Hepatocyte (in vitro differentiated cells): ENCODE measurements around the gene TRIM56. TPM values are rescaled to one million over a fixed set of nuclear protein-coding genes. Genes with fewer than 3 reads are reported as not detected.

Experiments
- DNase-seq: peaks from one replicate; pipeline ENCODE4 v3.0.0-alpha.2; 2016; ENCODE audit warnings: low spot score
- H2AFZ ChIP-seq: fragments of 200-600 bp; sonication (generic); 2 replicates; pipeline ENCODE4 v1.6.0; 2016; ENCODE audit warnings: antibody characterized with exemption, mild to moderate bottlenecking
- H3K27ac ChIP-seq: fragments of 200-600 bp; sonication (generic); 2 replicates; pipeline ENCODE4 v1.5.1; 2016; ENCODE audit warnings: mild to moderate bottlenecking
- H3K27me3 ChIP-seq: fragments of 200-600 bp; sonication (generic); 2 replicates; pipeline ENCODE4 v1.6.1; 2016
- H3K36me3 ChIP-seq: fragments of 200-600 bp; sonication (generic); replicated peaks from 2 replicates; pipeline ENCODE4 v1.5.1; 2016; ENCODE audit warnings: low read depth; ENCODE audit not compliant: insufficient read depth
- H3K4me1 ChIP-seq: fragments of 200-600 bp; sonication (generic); 2 replicates; pipeline ENCODE4 v1.5.1; 2016; ENCODE audit warnings: mild to moderate bottlenecking, moderate library complexity; ENCODE audit not compliant: insufficient read depth
- H3K4me2 ChIP-seq: fragments of 200-600 bp; sonication (generic); 2 replicates; pipeline ENCODE4 v1.6.0; 2016
- H3K4me3 ChIP-seq: fragments of 200-600 bp; sonication (generic); 2 replicates; pipeline ENCODE4 v1.5.1; 2016; ENCODE audit warnings: mild to moderate bottlenecking
- H3K79me2 ChIP-seq: fragments of 200-600 bp; sonication (generic); 2 replicates; pipeline ENCODE4 v1.6.0; 2017; ENCODE audit warnings: mild to moderate bottlenecking
- H3K9me2 ChIP-seq: fragments of 200-600 bp; sonication (generic); replicated peaks from 2 replicates; pipeline ENCODE4 v1.6.0; 2017; ENCODE audit warnings: mild to moderate bottlenecking; ENCODE audit not compliant: insufficient read depth
- H3K9me3 ChIP-seq: fragments of 200-600 bp; sonication (generic); 2 replicates; pipeline ENCODE4 v1.5.1; 2016; ENCODE audit warnings: low read depth, mild to moderate bottlenecking
- H4K20me1 ChIP-seq: fragments of 200-600 bp; sonication (generic); 2 replicates; pipeline ENCODE4 v1.6.0; 2016; ENCODE audit warnings: mild to moderate bottlenecking; ENCODE audit not compliant: insufficient read depth, poor library complexity, severe bottlenecking
- CTCF ChIP-seq: fragments of 200-600 bp; sonication (generic); IDR thresholded peaks from 2 replicates; pipeline ENCODE4 v1.5.1; 2016; ENCODE audit warnings: antibody characterized with exemption, mild to moderate bottlenecking; ENCODE audit not compliant: poor library complexity
- EZH2 ChIP-seq: fragments of 200-600 bp; sonication (generic); IDR thresholded peaks from 2 replicates; pipeline ENCODE4 v1.6.1; 2016; ENCODE audit warnings: antibody characterized with exemption, mild to moderate bottlenecking, borderline replicate concordance
- EZH2phosphoT487 ChIP-seq: fragments of 200-600 bp; sonication (generic); IDR thresholded peaks from one replicate; pipeline ENCODE4 v1.6.1; 2018; ENCODE audit warnings: antibody characterized with exemption, mild to moderate bottlenecking, low read depth, moderate library complexity; ENCODE audit not compliant: unreplicated experiment, severe bottlenecking
- WGBS: methylation state at CpG from one replicate; pipeline ENCODE4 v1.1.6; 2016; ENCODE audit warnings: low lambda C conversion rate; ENCODE audit errors: missing lambda C conversion rate; 5-methylcytosine and 5-hydroxymethylcytosine counted together
- polyA plus RNA-seq: library from polyadenylated mRNA; unstranded; fragments of >200 nt; fragmentation: Nextera tagmentation; extraction: Ambion mirVana; gene quantifications from 2 replicates; pipeline ENCODE4 v1.2.1, GENCODE V29; 2016
- total RNA-seq: library from RNA; depleted of rRNA; stranded (reverse); fragments of >200 nt; gene quantifications from 2 replicates; pipeline ENCODE4 v1.2.3, GENCODE V29; 2014

TRIM56 gene
- total and polyA plus RNA-seq, 2 experiments from 2014 or later: 13.1 to 25.7 TPM

GRCh38 chr7:101124376-101125056 lies 39.2 kb downstream of the TRIM56 start:
- TF ChIP-seq CTCF: no peak
- no peak for TF ChIP-seq EZH2
- no peaks in the 10 kb centered on the region for H3K9me3 ChIP-seq
- H3K4me3 ChIP-seq: no peak overlapping the region
- peak; percentile 66 for DNase-seq
- no peaks in the 10 kb centered on the region for H3K9me2 ChIP-seq
- peak overlapping the region; percentile 91 for H3K27ac ChIP-seq
- no peaks in the 10 kb centered on the region for H3K27me3 ChIP-seq
- H3K36me3 ChIP-seq: no peaks in the 10 kb centered on the region
- no peak overlapping the region for H2AFZ ChIP-seq
- 50% methylated on average over 7 of the region's 7 CpGs for WGBS
- no peaks in the 10 kb centered on the region for H4K20me1 ChIP-seq
- peak overlapping the region; percentile 24 for H3K4me2 ChIP-seq
- peaks cover 38% of the 10 kb centered on the region for H3K4me1 ChIP-seq
- H3K79me2 ChIP-seq: no peaks in the 10 kb centered on the region

DNA sequence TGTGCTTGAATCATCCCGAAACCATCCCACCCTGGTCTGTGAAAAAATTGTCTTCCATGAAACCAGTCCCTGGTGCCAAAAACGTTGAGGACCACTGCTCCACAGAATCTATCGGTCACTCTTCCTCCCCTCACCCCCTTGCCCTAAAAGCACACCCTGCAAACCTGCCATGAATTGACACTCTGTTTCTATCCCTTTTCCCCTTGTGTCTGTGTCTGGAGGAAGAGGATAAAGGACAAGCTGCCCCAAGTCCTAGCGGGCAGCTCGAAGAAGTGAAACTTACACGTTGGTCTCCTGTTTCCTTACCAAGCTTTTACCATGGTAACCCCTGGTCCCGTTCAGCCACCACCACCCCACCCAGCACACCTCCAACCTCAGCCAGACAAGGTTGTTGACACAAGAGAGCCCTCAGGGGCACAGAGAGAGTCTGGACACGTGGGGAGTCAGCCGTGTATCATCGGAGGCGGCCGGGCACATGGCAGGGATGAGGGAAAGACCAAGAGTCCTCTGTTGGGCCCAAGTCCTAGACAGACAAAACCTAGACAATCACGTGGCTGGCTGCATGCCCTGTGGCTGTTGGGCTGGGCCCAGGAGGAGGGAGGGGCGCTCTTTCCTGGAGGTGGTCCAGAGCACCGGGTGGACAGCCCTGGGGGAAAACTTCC lies 40.8 kb downstream of the TRIM56 start:
- Histone ChIP-seq H4K20me1 (no peaks in the 10 kb centered on the region), H3K27me3 (no peaks in the 10 kb centered on the region), H3K9me3 (no peaks in the 10 kb centered on the region), H3K79me2 (no peaks in the 10 kb centered on the region), H2AFZ (no peak overlapping the region), H3K4me3 (no peak overlapping the region), H3K4me1 (peaks cover 38% of the 10 kb centered on the region), H3K9me2 (no peaks in the 10 kb centered on the region), H3K27ac (peak overlapping the region; percentile 86), H3K36me3 (no peaks in the 10 kb centered on the region), H3K4me2 (peak overlapping the region; percentile 73)
- 53% methylated on average over 15 of the region's 15 CpGs for WGBS
- TF ChIP-seq CTCF: no peak
- TF ChIP-seq EZH2phosphoT487: no peak
- TF ChIP-seq EZH2: no peak
- peak; percentile 60 for DNase-seq

GRCh38 chr7:101126651-101127459 lies 41.6 kb downstream of the TRIM56 start, which contains the start of gene SERPINE1:
Gene SERPINE1, plus strand, starts transcription at chr7:101127104. Its CDS starts 1,290 bp downstream, at chr7:101128394.
- 8% methylated on average over 22 of the region's 22 CpGs for WGBS
- Histone ChIP-seq H3K4me1 (peaks cover 32% of the 10 kb centered on the region), H2AFZ (no peak within 1 kb of the TSS), H3K36me3 (no peaks in the 10 kb centered on the region), H3K79me2 (no peaks in the 10 kb centered on the region), H3K9me2 (no peaks in the 10 kb centered on the region), H3K4me3 (no peak within 1 kb of the TSS), H3K27me3 (no peaks in the 10 kb centered on the region), H3K27ac (peak within 1 kb of the TSS; percentile 86), H4K20me1 (no peaks in the 10 kb centered on the region), H3K9me3 (no peaks in the 10 kb centered on the region), H3K4me2 (peak within 1 kb of the TSS; percentile 73)
- TF ChIP-seq EZH2 (no peak), EZH2phosphoT487 (no peak), CTCF (peak; percentile 13)
- DNase-seq: peak; percentile 94
